K562 (cell line): ENCODE measurements around the gene POLA1. TPM values are rescaled to one million over a fixed set of nuclear protein-coding genes. Genes with fewer than 3 reads are reported as not detected.

ENCODE experiments used
- polyA plus RNA-seq, 8 experiments: library from polyadenylated mRNA; depleted of rRNA in 4 of 8; stranded (reverse) in 5 of 8; unstranded in 3 of 8; fragments of >200 nt; fragmentation: Nextera tagmentation in 2 of 8; fragmentation: Illumina TruSeq in 1 of 8; extraction: Ambion mirVana in 2 of 8; extraction: Trizol in 1 of 8; gene quantifications; 2 replicates each; pipeline versions ENCODE4 v1.2.1 to v1.2.3, GENCODE V29; 2011 to 2014; ENCODE audit warnings: inconsistent platforms in 1 of 8, missing spikeins in 1 of 8
- total RNA-seq, 7 experiments: library from RNA; depleted of rRNA in 6 of 7; stranded (reverse); fragments of >200 nt in 6 of 7; fragmentation: Illumina TruSeq in 2 of 7; extraction: Trizol in 2 of 7; gene quantifications; 2 replicates each; pipeline versions ENCODE4 v1.2.1 to v1.2.3, GENCODE V29; 2011 to 2021; ENCODE audit warnings: low replicate concordance in 1 of 7
- TF ChIP-seq, protein P1 (sequence below): fragments of 450-650 bp; IDR thresholded peaks from 2 replicates; pipeline ENCODE4 v1.6.1; 2016; ENCODE audit warnings: mild to moderate bottlenecking, moderate library complexity

POLA1 gene
- total and polyA plus RNA-seq, 9 of the 15 experiments (the other 6 are each of a cell fraction or from before 2014, with no cell fraction given), result 8.6 to 48.4 (median 27.4) TPM

DNA sequence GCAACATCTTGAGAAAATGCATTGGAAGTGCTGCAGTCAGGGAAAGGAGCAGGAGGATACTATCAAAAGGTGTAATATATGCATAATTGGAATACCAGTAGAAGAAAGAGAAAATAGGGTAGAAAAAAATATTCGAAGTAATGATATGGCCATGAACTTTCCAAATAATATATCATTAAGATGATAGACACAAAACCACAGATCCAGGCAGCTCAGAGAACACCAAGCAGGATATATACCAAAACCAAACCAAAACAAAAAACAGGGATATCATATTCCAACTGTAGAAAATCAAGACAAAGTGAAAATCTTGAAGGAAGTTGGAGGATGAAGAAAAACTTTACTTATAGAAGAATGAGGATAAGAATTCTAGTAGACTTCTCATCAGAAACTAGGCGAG lies 9.7 kb upstream of the POLA1 start (continued):
- TF ChIP-seq, protein P1, sequence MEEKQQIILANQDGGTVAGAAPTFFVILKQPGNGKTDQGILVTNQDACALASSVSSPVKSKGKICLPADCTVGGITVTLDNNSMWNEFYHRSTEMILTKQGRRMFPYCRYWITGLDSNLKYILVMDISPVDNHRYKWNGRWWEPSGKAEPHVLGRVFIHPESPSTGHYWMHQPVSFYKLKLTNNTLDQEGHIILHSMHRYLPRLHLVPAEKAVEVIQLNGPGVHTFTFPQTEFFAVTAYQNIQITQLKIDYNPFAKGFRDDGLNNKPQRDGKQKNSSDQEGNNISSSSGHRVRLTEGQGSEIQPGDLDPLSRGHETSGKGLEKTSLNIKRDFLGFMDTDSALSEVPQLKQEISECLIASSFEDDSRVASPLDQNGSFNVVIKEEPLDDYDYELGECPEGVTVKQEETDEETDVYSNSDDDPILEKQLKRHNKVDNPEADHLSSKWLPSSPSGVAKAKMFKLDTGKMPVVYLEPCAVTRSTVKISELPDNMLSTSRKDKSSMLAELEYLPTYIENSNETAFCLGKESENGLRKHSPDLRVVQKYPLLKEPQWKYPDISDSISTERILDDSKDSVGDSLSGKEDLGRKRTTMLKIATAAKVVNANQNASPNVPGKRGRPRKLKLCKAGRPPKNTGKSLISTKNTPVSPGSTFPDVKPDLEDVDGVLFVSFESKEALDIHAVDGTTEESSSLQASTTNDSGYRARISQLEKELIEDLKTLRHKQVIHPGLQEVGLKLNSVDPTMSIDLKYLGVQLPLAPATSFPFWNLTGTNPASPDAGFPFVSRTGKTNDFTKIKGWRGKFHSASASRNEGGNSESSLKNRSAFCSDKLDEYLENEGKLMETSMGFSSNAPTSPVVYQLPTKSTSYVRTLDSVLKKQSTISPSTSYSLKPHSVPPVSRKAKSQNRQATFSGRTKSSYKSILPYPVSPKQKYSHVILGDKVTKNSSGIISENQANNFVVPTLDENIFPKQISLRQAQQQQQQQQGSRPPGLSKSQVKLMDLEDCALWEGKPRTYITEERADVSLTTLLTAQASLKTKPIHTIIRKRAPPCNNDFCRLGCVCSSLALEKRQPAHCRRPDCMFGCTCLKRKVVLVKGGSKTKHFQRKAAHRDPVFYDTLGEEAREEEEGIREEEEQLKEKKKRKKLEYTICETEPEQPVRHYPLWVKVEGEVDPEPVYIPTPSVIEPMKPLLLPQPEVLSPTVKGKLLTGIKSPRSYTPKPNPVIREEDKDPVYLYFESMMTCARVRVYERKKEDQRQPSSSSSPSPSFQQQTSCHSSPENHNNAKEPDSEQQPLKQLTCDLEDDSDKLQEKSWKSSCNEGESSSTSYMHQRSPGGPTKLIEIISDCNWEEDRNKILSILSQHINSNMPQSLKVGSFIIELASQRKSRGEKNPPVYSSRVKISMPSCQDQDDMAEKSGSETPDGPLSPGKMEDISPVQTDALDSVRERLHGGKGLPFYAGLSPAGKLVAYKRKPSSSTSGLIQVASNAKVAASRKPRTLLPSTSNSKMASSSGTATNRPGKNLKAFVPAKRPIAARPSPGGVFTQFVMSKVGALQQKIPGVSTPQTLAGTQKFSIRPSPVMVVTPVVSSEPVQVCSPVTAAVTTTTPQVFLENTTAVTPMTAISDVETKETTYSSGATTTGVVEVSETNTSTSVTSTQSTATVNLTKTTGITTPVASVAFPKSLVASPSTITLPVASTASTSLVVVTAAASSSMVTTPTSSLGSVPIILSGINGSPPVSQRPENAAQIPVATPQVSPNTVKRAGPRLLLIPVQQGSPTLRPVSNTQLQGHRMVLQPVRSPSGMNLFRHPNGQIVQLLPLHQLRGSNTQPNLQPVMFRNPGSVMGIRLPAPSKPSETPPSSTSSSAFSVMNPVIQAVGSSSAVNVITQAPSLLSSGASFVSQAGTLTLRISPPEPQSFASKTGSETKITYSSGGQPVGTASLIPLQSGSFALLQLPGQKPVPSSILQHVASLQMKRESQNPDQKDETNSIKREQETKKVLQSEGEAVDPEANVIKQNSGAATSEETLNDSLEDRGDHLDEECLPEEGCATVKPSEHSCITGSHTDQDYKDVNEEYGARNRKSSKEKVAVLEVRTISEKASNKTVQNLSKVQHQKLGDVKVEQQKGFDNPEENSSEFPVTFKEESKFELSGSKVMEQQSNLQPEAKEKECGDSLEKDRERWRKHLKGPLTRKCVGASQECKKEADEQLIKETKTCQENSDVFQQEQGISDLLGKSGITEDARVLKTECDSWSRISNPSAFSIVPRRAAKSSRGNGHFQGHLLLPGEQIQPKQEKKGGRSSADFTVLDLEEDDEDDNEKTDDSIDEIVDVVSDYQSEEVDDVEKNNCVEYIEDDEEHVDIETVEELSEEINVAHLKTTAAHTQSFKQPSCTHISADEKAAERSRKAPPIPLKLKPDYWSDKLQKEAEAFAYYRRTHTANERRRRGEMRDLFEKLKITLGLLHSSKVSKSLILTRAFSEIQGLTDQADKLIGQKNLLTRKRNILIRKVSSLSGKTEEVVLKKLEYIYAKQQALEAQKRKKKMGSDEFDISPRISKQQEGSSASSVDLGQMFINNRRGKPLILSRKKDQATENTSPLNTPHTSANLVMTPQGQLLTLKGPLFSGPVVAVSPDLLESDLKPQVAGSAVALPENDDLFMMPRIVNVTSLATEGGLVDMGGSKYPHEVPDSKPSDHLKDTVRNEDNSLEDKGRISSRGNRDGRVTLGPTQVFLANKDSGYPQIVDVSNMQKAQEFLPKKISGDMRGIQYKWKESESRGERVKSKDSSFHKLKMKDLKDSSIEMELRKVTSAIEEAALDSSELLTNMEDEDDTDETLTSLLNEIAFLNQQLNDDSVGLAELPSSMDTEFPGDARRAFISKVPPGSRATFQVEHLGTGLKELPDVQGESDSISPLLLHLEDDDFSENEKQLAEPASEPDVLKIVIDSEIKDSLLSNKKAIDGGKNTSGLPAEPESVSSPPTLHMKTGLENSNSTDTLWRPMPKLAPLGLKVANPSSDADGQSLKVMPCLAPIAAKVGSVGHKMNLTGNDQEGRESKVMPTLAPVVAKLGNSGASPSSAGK, result no peak
